ACC112 (cell line): Measurements from ENCODE around the gene KCNAB1.
"Not testable (repeated sequence)": the region's sequence is repeated elsewhere in the genome, so short reads cannot be mapped to it uniquely, and the experiment has no call there.

Experiments
- H2AFZ ChIP-seq: fragments of 200-600 bp; sonication (generic); one replicate; pipeline ENCODE4 v1.6.0; 2017; ENCODE audit warnings: antibody characterized with exemption, low read length; ENCODE audit not compliant: unreplicated experiment
- H3K27ac ChIP-seq: fragments of 200-600 bp; sonication (generic); 2 replicates; pipeline ENCODE4 v1.5.1; 2014; ENCODE audit warnings: low read depth, mild to moderate bottlenecking, antibody characterized with exemption, low read length, moderate library complexity
- H3K27me3 ChIP-seq: fragments of 200-600 bp; sonication (generic); 2 replicates; pipeline ENCODE4 v1.6.1; 2014; ENCODE audit warnings: mild to moderate bottlenecking, antibody characterized with exemption, low read length, moderate library complexity, mixed read lengths; ENCODE audit not compliant: insufficient read depth
- H3K36me3 ChIP-seq: fragments of 200-600 bp; sonication (generic); 2 replicates; pipeline ENCODE4 v1.6.1; 2016; ENCODE audit warnings: mild to moderate bottlenecking, antibody characterized with exemption, low read length, moderate library complexity, mixed read lengths; ENCODE audit not compliant: insufficient read depth
- H3K4me1 ChIP-seq: fragments of 200-600 bp; sonication (generic); one replicate; pipeline ENCODE4 v1.6.1; 2016; ENCODE audit warnings: low read length, mixed read lengths; ENCODE audit not compliant: insufficient read depth, unreplicated experiment, control insufficient read depth
- H3K4me3 ChIP-seq: fragments of 200-600 bp; sonication (generic); 2 replicates; pipeline ENCODE4 v1.5.1; 2014; ENCODE audit warnings: mild to moderate bottlenecking, low read depth, low read length
- H3K79me2 ChIP-seq: fragments of 200-600 bp; sonication (generic); one replicate; pipeline ENCODE4 v1.6.0; 2016; ENCODE audit warnings: low read length; ENCODE audit not compliant: control insufficient read depth, unreplicated experiment, insufficient read depth

KCNAB1 gene

GRCh38 chr3:156197152-156197551 is 76.8 kb downstream of the KCNAB1 start:
- H3K4me1 ChIP-seq, H3K79me2 ChIP-seq, H3K27me3 ChIP-seq, H2AFZ ChIP-seq, H3K4me3 ChIP-seq, H3K27ac ChIP-seq, H3K36me3 ChIP-seq: not testable (repeated sequence)

GRCh38 chr3:156201411-156202405 is 81.3 kb downstream of the KCNAB1 start:
- H3K36me3 ChIP-seq = no peaks in the 10 kb centered on the region
- no peaks in the 10 kb centered on the region for H3K79me2 ChIP-seq
- H3K4me3 ChIP-seq = no peak overlapping the region
- H3K4me1 ChIP-seq = no peaks in the 10 kb centered on the region
- no peak overlapping the region for H2AFZ ChIP-seq
- no peaks in the 10 kb centered on the region for H3K27me3 ChIP-seq
- no peak overlapping the region for H3K27ac ChIP-seq

- H3K4me3 ChIP-seq = no peak overlapping the region
- peaks cover 33% of the 10 kb centered on the region for H3K4me1 ChIP-seq
- H3K27me3 ChIP-seq = no peaks in the 10 kb centered on the region
- H3K36me3 ChIP-seq = no peaks in the 10 kb centered on the region
- no peak overlapping the region for H2AFZ ChIP-seq
- H3K79me2 ChIP-seq = no peaks in the 10 kb centered on the region
- H3K27ac ChIP-seq = no peak overlapping the region
These were observed 85.8 kb downstream of the KCNAB1 start for GRCh38 chr3:156206157-156206556.

- Histone ChIP-seq H3K27ac (peak overlapping the region; percentile 81), H2AFZ (peak overlapping the region; percentile 81)
These were observed 87.7 kb downstream of the KCNAB1 start for GRCh38 chr3:156207802-156208685.

GRCh38 chr3:156209631-156210335 is 89.4 kb downstream of the KCNAB1 start:
- Histone ChIP-seq H2AFZ (no peak overlapping the region), H3K79me2 (no peaks in the 10 kb centered on the region), H3K4me1 (peaks cover 42% of the 10 kb centered on the region), H3K27me3 (no peaks in the 10 kb centered on the region), H3K36me3 (no peaks in the 10 kb centered on the region), H3K27ac (no peak overlapping the region), H3K4me3 (no peak overlapping the region)

More at GRCh38 chr3:156207802-156208685, 87.7 kb downstream of the KCNAB1 start:
- no peaks in the 10 kb centered on the region for H3K36me3 ChIP-seq
- peak overlapping the region; percentile 33; the same call in 1 of the 2 replicates for H3K4me3 ChIP-seq
- no peaks in the 10 kb centered on the region for H3K79me2 ChIP-seq
- no peaks in the 10 kb centered on the region for H3K27me3 ChIP-seq
- H3K4me1 ChIP-seq = peaks cover 42% of the 10 kb centered on the region

- no peaks in the 10 kb centered on the region for H3K79me2 ChIP-seq
- H3K27me3 ChIP-seq = no peaks in the 10 kb centered on the region
- no peak overlapping the region for H3K4me3 ChIP-seq
- H3K4me1 ChIP-seq = peaks cover 42% of the 10 kb centered on the region
- no peak overlapping the region for H3K27ac ChIP-seq
- H3K36me3 ChIP-seq = no peaks in the 10 kb centered on the region
- no peak overlapping the region for H2AFZ ChIP-seq
These were observed 91.2 kb downstream of the KCNAB1 start for GRCh38 chr3:156211583-156211982.

- H3K79me2 ChIP-seq = no peaks in the 10 kb centered on the region
- peaks cover 29% of the 10 kb centered on the region for H3K4me1 ChIP-seq
- H3K4me3 ChIP-seq = no peak overlapping the region
- H2AFZ ChIP-seq = no peak overlapping the region
- H3K27me3 ChIP-seq = no peaks in the 10 kb centered on the region
- no peaks in the 10 kb centered on the region for H3K36me3 ChIP-seq
- no peak overlapping the region for H3K27ac ChIP-seq
These were observed 94.3 kb downstream of the KCNAB1 start for GRCh38 chr3:156214676-156215075.

- no peaks in the 10 kb centered on the region for H3K79me2 ChIP-seq
- H3K27me3 ChIP-seq = no peaks in the 10 kb centered on the region
- H3K27ac ChIP-seq = no peak overlapping the region
- H2AFZ ChIP-seq = no peak overlapping the region
- H3K4me1 ChIP-seq = peaks cover 23% of the 10 kb centered on the region
- H3K36me3 ChIP-seq = no peaks in the 10 kb centered on the region
- H3K4me3 ChIP-seq = no peak overlapping the region
These were observed 95.4 kb downstream of the KCNAB1 start for GRCh38 chr3:156215751-156216150.

- no peak overlapping the region for H3K27ac ChIP-seq
- H3K4me1 ChIP-seq = peaks cover 19% of the 10 kb centered on the region
- H2AFZ ChIP-seq = no peak overlapping the region
- no peaks in the 10 kb centered on the region for H3K36me3 ChIP-seq
- H3K79me2 ChIP-seq = no peaks in the 10 kb centered on the region
- no peaks in the 10 kb centered on the region for H3K27me3 ChIP-seq
- no peak overlapping the region for H3K4me3 ChIP-seq
These were observed 95.8 kb downstream of the KCNAB1 start for GRCh38 chr3:156216216-156216615.

GRCh38 chr3:156216852-156217251 is 96.5 kb downstream of the KCNAB1 start:
- Histone ChIP-seq H3K4me1 (peaks cover 12% of the 10 kb centered on the region), H3K79me2 (no peaks in the 10 kb centered on the region), H3K27me3 (no peaks in the 10 kb centered on the region), H3K4me3 (no peak overlapping the region), H3K36me3 (no peaks in the 10 kb centered on the region), H2AFZ (no peak overlapping the region), H3K27ac (no peak overlapping the region)
